ENCODE results near the gene VAMP5.

GRCh38 chr2:85588645-85589044 is 4.4 kb downstream of the VAMP5 start:
- TF ChIP-seq CTCF (IDR thresholded peaks at IDR 0.05; ENCODE audit: insufficient read depth, low read depth, low read length) (no peak), EZH2 (IDR thresholded peaks at IDR 0.05; ENCODE audit: insufficient read depth, low read length) (no peak)

All from astrocyte (in vitro differentiated cells and primary cell).